T follicular helper cell (primary cell): Measurements from ENCODE around the gene RNF151.
A peak's percentile ranks its signal among the peaks of the same experiment; 100 is the strongest.
"Not testable (repeated sequence)": the region's sequence is repeated elsewhere in the genome, so short reads cannot be mapped to it uniquely, and the experiment has no call there.

ENCODE experiments used
- DNase-seq: peaks from one replicate; pipeline ENCODE4 v3.0.0-alpha.2; 2020; ENCODE audit warnings: low read depth

RNF151 gene

DNA sequence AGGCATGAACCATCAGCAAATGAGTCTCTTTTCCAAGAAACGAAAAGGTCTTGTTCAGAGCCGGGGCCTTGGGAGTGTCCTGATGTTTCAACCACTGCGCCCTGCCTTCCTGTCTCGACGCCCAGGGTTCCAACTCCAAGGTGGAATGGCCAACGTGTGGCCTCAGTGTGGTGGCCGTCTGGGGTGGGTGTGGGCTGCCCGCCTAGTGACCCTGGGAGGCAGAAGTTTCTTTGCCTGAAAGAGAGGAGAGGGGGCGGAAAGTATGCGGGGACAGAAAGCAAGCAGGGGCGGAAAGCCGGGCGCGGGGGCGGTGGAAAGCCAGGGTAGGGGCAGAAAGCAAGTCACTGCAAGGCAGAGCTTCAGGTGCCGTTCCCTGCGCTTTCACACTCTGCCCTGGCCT is 27.7 kb upstream of the RNF151 start:
- no peak for DNase-seq

DNA sequence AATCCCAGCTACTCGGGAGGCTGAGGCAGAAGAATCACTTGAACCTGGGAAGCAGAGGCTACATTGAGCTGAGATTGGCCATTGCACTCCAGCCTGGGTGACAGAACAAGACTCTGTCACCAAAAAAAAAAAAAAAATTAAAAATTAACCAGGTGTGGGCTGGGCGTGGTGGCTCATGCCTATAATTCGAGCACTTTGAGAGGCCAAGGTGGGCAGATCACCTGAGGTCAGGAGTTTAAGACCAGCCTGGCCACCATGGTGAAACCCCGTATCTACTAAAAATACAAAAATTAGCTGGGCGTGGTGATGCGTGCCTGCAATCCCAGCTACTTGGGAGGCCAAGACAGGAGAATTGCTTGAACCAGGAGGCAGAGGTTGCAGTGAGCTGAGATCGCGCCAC is 26.8 kb upstream of the RNF151 start:
- DNase-seq: not testable (repeated sequence)

DNA sequence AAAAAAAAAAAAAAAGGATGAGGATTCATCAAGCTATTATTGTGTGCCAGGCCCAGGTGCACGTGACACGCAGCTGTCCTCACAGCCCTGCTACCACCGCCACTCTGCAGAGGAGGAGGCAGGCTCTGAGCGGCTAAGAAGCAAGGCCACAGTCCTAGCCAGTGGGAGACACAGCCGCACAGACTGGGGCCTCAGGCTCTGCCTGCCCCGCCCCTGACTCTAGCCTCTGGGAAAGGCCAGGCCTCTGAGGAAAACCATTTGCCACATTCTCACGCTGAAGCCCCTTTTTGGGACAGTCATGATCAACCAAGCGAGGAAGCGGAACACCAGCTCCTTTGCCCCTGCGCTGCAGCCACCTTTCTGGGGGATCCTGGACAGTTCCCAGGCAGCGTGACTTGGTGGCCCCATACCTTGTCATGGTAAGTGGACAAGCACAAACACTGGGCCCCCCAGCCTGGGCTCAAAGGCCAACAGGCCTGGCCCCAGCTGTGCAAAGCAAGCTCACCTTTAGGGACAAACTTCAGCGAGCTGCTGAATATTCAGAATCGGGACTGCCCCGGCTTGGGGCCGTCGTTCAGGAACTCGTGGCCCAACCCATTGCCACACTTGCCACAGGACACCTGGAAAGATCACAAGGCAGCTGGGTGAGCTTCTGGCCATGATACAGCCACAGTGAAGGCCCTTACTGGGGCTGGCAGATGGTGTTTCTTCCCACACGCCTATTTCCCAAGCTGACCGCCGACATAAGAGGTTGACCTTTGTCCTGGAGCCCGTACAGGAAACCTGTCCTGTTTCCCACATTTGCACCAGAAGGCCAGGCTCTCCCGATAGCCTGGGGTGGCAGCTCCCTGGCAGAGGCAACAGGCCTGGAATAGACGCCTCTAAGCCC is 26.1 kb upstream of the RNF151 start:
- no peak for DNase-seq

DNA sequence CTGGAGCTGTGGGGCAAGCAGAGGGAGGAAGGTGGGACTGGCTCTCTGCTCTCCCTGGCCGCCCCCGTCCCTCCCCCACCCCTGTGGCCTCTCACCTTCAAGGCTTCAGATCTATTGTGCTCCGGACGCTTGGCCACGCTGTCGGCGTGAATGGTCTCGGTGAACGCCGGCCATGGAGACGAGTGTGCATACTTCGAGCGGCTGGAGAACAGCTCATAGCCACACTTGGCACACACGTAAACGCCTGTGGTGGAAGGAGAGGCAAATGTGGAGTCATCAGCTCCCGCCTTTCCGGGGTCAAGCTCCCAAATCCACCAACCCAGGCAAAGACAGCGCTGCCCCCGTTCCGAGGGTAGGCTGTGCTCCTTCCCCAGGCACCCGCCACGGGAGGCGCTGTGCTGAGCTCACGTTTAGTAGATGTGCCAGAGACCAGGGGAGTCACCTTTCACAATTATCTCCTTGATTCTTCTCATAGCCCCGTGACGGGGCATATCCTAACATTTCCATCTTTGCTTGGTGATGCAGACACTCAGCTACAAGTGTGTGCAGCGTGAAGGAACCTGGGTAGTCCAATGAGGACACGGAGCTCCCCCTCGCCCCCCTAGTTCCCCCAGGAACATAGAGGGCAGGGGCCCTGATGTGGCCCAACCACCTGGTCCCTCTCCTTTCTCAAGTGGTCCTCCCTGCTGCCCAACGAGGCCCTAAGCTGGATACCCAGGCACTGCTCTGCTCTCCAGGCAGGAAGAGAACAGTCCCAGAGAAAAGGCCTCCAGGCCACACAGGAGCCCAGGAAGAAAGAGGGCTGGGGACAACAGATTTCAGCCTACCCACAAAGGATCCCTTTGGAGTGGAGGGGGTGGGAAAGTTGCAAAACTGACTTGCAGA is 25.3 kb upstream of the RNF151 start:
- DNase-seq: no peak

DNA sequence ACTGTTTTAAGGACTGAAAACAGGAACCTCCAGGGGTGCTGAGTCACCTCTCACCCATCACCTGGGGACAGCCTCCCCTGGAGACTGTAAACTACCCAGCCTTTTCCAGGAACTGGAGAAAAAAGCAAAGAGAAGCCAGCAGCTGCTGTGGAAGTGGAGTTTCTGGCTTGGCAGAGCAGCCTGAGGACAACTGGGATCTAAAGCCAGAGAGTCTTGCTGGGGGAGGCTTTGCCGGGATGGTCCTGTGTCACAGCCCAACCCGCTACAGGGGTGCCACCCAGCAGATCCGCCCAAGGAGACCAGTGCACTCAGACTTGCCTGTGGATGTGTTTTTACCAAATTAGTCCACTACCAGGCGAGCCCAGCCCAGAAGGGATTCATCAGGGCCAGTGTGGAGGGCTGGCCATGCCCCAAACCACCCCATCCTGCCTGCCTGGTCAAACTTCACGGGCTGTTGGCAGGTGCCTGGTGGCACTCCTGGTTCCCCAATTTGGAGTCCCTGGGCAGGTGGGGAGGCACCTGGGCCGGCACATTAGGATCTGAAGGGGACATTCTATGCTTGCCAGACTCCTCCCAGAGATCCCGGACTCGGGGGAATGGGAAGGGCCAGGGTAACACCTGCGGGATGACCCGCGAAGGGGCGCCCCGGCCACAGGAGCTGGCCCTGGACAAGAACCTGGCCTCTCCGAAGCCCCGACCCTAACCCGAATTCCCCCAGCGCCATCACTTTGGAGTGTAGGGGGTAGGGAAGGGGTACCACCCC is 24.4 kb upstream of the RNF151 start:
- DNase-seq: no peak

DNA sequence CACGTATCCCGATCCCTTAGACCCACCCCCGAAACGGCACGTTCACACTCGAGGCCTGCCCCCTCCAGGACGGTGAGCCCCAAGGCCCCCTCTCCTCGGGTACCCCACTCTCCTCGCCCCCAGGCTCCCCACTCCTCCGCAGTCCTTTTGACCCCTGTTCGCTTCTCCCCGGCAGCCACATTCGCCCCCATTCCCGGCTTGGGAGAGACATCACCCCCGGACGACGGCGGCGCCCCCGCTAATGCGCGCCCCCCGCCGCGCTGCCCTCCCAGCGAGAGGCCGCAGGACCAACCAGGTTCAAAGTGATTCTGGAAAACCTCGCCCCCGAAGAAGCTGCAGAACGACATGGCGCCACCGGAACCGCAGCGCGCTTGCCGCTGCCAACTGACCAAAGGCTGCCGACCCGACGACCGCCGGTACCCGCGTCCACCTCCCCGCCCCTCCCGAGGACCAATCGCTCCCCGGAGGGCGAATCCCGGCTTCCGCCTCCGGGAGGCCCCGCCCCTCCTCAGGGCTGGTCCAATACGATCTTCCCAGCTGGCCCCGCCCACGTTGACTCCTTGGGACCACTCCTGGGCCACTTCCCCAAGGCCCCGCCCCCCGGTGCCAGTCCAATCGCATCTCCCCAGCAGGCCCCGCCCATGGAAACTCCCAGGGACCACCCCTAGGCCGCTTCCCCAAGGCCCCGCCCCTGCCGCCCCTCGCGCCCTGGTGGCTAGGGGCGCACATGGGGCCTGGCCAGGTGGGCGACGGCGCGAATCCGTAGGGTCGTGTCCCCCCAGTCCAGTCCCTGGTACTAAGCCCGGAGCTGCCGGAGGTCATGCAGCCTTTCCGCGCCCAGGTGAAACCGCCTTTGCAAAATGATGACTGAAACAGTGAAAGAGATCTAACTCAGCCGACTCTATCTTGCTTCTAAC is 23.6 kb upstream of the RNF151 start, which contains the start of gene MSRB1:
TSS of gene MSRB1 (minus strand) at position 390 of the 917 bp plus-strand sequence. CDS start at position 347, 43 bp downstream.
- peak; percentile 99 for DNase-seq

DNA sequence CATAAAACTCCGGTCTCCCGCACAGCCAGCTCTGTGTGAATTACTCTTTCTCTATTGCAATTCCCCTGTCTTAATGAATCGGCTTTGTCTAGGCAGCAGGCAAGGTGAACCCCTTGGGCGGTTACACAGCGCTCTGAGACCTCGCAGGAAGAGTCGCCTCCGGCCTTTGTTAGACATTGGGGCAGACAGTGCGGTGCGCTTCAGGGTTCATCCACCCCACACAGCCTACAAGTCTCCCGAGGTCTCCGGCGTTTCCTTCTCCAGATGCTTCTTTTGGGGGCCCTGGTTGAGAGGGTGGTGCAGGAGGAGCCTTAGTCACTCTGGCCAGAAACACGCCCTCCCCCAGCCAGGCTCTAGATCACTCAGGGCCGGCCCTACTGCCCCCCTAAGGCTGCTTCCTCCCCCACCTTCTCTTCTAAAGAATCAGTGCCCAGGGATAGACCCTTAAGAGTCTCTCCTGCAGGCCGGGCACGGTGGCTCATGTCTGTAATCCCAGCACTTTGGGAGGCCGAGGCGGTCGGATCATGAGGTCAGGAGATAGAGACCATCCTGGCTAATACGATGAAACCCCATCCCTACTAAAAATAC is 21.9 kb upstream of the RNF151 start:
- DNase-seq: no peak

DNA sequence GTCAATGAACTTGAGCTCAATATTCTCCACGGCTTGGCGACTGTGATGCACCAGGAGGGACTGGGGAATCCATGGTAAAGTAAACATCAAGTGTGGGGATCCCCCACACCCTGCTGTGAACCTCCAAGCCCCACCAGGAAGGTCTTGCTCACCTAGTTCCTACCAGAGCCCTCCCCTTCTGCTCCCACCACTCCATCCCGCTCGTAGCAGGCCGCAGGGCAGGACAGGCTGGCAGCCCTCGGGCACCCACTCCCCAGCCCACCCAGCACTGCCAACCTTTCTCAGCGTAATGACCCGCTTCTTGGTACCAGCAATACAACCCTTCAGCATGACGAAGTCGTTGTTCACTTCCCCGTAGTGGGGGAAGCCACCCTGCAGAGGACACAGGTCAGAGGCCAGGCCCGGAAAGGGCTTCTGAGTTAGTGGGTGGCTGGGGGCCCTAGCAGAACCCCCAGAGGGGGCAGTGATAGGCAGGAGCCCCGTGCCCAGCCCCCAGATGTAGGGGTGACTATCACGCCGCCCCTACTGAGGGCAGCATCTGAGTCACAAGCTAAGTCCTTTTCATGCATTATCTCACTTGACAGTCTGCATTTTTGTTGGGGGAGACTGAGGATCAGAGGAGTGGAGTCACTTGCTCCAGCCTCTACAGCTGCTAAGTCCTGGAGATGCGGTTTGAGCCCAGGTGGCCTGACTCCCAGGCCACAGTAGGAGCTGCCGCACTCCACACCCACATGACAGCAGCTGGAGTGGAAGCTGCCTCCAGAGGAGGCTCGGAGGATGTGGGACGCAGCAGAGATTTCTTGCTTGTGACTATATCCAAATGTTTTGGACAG is 20.9 kb upstream of the RNF151 start:
- no peak for DNase-seq

DNA sequence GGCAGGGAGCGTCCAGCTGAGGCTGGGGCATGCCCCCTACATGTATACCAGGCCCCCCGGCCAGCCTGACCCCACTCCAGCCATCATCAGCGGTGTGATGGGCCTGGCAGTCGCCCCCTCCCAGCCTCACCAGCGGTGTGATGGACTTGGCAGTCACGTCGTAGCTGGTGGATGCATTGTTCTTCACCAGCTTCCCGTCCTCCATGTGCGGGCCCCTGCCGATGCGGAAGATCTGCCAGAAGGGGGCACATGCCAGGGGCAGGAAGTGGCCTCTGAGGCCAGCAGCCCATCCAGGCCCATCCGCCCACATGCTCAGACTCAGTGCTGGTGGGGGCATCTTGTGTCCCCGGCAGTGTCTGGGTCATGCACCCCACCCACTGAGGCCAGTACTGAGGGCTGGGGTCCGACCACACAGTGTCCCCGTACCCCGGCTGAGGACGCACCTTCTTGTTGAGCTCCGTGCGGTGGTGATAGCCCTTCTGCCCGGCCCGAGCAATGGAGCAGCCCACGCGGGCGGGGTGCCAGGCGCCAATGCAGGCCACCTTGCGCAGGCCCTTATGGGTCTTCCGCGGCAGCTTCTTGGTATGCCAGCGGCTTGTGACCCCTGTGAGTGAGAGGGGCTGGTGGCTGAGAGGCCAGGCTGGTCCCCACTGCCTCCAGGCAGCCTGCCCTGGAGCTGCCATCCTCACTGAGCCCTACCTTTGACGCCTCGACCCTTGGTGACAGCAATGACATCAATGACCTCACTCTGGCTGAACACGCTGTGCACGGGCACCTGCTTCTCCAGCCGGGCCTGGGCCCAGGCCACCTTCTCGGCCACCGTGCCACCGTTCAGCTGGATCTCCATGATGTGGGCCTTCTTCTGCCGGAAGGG is 19.9 kb upstream of the RNF151 start:
- no peak for DNase-seq

DNA sequence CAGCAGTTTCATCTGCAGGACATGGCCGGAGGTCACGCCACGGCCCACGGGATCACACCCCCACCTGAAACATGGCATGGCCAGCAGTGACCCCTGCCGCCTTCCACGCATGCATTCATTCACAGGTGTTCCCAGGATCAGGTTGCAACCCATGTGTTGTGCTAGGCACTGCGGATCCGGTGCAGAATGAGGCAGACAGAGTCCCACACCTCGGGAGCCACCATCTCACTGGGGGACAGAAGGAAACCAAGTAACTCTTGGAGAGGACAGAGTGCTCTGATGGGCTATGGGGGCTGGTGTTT is 19.3 kb upstream of the RNF151 start:
- no peak for DNase-seq

DNA sequence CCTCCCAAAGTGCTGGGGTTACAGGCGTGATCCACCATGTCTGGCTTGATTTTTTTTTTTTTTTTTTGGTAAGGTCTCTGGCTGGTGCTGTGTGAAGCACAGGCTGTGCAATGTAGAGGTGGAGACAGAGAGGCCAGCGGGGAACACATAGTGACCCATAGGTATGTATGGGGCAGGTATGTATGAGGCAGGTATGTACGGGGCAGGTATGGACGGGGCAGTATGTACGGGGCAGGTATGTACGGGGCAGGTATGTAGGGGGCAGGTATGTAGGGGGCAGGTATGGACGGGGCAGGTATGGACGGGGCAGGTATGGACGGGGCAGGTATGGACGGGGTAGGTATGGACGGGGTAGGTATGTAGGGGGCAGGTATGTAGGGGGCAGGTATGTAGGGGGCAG is 17.1 kb upstream of the RNF151 start:
- DNase-seq: no peak

DNA sequence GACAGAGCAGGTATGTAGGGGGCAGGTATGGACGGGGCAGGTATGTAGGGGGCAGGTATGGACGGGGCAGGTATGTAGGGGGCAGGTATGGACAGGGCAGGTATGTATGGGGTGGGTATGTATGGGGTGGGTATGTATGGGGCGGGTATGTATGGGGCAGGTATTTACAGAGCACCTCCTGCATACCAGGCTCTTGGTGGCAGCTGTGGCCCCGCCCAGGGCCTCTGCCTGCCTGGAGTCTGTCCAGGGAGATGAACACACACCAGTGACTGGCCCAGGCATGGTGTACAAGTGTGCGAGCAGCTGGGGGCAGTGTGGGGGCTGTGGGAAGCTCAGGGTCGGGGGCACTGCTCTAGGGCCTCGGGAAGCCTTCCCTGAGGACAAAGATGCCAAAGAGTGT is 16.6 kb upstream of the RNF151 start:
- DNase-seq: no peak

DNA sequence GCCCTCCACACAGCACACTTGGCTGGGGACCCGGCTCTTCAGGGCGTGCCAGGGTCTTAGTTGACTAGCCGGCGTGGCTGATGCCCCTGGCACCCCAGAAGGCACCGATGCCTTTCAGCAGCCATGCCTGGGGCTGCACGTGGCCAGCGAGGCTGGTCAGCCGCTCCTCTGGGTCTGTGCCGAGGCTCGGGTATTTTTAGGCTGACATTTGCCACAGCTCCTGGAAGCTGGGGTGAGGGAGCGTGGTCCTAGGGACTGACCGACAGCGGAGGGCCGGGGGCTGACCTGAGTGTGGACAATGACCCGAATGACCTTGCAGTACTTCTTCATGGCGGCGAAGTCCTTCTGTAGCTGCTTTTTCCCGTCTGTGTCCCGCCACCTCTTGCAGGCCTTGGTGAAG is 16.1 kb upstream of the RNF151 start:
- DNase-seq: no peak

DNA sequence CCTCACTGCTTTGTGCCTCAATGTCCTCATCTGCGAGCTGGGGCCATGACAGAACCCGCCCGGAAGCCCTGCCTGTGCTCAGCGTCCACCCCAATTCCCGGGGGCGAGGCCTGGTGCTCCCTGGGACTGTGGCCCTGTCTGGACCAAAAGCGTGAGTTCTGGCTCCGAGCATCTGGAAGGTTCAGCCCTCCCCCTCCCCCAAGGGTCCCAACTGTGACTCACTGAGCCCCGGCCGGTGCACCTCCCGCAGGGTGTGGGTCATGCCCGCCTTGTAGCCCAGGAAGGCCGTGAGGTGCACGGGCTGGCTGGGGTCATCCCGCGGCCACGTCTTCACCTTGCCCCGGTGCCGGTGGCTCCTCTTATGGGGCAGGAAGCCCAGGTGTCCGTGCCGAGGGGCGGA is 12.9 kb upstream of the RNF151 start:
- DNase-seq: no peak

DNA sequence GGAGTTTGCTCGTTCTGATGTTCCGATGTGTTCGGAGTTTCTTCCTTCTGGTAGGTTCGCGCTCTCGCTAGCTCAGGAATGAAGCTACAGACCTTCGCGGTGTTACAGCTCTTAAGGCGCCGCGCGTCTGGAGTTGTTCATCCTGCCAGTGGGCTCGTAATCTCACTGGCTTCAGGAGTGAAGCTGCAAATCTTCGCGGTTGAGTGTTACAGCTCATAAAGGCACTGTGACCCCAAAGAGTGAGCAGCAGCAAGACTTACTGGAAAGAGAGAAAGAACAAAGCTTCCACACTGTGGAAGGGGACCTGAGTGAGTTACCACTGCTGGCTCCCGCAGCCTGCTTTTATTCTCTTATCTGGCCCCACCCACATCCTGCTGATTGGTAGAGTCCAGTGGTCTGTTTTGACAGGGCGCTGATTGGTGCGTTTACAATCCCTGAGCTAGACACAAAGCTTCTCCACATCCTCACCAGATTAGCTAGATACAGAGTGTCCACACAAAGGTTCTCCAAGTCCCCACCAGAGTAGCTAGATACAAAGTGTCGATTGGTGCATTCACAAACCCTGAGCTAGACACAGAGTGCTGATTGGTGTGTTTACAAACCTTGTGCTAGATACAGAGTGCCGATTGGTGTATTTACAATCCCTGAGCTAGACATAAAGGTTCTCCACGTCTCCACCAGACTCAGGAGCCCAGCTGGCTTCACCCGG is 9.1 kb upstream of the RNF151 start:
- DNase-seq: not testable (repeated sequence)

DNA sequence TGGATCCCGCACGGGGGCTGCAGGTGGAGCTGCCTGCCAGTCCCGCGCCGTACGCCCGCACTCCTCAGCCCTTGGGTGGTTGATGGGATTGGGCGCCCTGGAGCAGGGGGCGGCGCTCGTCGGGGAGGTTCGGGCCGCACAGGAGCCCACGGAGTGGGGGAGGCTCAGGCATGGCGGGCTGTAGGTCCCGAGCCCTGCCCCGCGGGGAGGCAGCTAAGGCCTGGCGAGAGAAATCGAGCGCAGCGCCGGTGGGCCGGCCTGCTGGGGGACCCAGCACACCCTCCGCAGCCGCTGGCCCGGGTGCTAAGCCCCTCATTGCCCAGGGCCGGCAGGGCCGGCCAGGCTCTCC is 8.5 kb upstream of the RNF151 start:
- not testable (repeated sequence) for DNase-seq

DNA sequence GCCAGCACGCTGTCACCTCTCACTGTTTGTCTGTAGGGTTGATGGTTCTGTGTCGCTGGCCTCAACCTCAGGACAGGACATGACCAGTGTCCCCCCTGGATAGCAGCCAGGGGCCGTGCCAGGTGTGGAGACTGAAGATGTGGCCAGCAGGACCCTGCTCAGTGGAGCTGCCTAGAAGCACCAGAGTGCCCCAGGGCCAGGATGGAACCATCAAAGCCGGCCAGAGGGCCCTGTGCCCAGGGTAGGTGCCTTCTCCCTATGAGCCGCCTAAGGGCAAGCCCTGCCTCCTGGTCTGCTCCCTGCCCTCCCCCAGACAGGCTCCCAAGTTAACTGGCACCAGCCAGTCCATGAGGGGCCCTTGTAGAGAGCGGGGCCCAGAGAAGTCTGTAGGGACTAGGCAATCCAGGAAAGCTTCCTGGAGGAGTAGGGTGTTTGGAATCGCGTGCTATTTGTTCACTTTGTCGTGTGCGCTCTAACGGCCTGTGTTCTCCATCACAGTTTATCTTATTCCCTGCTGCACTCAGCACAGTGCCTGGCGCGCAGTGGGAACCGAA is 7.9 kb upstream of the RNF151 start:
- DNase-seq: no peak
